Endometrial microvascular endothelial cells (primary cell): Measurements from ENCODE around the gene GZMA. TPM values are rescaled to one million over a fixed set of nuclear protein-coding genes. Genes with fewer than 3 reads are reported as not detected.
"Not testable (repeated sequence)": the region's sequence is repeated elsewhere in the genome, so short reads cannot be mapped to it uniquely, and the experiment has no call there.

Experiments used
- in situ Hi-C: cut with HindIII; loops from 2 replicates; pipeline ENCODE4 v1.10.0; 2017; ENCODE audit warnings: low sequenced_read_pairs, low pct_unique_long_range_greater_than_20kb; ENCODE audit errors: inconsistent ontology term
- total RNA-seq: library from RNA; depleted of rRNA; stranded (reverse); fragments of >200 nt; gene quantifications from one replicate; pipeline ENCODE4 v1.2.3, GENCODE V29; 2015; ENCODE audit errors: inconsistent ontology term

GZMA gene
- total RNA-seq, 1 donor from 2014 or later, result not detected

DNA sequence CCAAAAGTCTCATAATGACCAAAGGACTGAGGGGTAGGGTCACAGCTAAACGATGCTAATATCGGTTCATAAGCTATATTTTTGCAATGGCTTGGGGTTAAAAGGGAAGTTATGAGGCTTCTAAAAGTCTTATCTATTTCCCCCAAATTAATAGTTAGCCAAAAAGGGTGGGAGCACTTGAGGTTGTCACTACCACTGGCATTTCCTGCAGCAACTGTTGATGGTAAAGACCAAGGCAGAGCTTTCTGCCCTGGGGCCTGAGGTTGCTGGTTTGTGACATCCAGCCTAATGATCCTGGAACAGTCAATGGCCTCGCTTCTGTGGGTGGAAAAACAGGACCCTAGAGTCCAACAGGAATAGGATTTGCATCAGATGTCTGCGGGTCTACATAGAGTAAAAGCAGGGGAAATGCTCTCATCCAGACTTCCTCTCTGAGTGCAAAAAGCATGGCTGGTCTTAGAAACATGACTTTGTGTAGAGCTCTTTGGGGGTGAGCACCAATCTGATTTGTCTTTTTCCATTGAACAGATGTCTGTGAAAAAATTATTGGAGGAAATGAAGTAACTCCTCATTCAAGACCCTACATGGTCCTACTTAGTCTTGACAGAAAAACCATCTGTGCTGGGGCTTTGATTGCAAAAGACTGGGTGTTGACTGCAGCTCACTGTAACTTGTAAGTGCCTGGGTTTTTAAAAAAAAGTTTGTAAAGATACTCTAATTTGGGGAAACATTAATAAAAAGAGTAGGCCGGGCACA is 2.7 kb downstream of the GZMA start:
- in situ Hi-C loops, result no loop called here

DNA sequence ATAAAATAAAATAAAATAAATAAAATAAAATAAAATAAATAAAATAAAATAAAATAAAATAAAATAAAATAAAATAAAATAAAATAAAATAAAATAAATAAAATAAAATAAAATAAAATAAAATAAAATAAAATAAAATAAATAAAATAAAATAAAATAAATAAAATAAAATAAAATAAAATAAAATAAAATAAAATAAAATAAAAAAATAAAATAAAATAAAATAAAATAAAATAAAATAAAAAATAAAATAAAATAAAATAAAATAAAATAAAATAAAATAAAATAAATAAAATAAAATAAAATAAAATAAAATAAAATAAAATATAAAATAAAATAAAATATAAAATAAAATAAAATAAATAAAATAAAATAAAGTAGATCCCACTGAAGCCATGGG is 3.5 kb downstream of the GZMA start:
- in situ Hi-C loops, result not testable (repeated sequence)

DNA sequence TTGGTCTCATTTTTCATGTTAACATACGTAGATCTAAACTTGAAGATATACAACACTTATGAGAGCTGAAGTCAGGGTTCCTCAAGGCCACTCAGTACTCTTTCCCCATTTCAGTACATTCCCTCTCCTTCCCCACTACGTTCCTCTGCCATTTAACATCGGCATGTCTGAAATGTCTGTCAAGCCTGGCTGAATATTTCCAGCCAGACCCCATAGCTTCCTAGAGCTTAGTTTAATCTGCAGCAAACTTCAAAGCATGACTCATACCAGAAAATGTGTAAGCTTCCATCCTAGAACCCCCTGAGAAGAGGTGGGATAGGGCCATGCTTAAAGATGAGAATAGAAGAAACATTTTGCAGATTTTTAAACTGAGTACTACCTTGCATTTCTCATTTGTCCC is 6.2 kb downstream of the GZMA start:
- in situ Hi-C loops, result no loop called here

DNA sequence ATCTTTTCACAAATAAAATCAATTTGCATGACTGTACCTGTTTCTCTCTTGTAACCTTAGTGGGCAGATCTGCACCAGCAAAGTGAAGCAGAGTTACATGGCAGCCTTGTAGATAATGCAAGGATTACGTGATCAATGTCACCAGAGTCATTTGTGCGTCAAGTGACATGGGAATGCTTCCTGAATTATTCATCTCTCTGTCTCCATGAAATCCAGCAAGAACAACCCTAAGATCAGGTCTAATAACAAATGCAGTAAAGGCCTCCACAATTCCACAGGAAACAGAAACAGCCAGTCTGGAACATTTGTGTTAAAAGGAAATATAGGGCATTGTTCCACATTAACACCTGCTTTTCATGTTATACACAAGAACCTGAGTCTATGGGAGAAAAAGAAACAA is 7.8 kb downstream of the GZMA start:
- in situ Hi-C loops, result no loop called here

DNA sequence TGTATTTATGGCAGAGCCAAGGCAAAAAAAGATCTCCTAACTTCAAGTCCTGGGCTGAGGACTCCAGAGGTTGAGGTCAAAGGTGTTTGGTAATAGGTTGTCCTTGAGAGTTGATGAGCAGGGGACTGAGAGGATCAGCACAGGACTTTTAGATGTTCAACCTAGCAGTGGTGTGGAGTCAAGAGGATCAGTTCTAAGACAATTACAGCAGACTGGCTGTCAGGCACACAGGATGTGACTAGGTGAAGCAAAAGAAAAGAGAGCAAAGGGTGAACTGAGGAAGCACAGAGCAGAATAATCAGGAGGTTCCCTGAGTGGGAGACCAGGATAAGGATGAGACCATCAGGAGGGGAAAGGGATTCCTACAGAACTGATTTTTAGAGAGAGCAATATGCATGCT is 10.9 kb downstream of the GZMA start:
- in situ Hi-C loops, result no loop called here

DNA sequence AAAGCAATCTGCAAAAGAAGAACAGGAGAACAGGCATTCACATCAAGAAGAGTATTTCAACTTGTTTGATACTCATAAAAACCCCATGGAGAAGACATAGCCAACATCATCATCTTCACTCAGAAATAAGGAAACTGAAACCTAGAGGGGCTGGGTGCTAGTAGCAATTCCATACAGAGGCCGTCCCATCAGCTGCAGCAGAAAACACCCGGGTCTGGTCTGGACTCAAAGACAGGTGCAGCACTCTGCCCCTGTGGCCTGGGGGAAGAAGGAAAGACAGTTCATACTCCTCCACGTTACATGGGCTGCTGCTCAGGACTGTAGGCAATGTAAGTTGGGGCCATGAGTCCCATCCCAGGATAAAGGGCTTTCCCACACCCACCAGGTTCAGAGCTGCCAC is 11.6 kb downstream of the GZMA start:
- in situ Hi-C loops, result no loop called here

DNA sequence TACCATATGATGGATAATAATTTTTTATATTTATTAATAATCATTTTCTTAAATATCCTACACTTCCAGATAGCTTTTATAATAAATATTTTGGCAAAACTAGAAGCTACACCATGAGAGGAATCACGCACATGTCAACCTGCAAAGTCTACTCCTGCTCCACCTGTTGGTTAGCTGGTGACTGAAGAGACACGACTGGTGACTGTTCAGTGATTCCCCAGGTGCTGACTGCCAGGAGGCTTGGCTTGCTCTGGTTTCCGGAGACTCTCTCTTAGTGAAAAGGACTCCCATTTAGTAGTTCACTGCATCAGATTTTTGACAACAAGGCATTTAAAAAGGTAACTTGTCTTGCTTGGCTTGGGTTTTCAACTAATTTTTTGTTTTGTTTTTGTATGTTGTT is 20.9 kb downstream of the GZMA start:
- in situ Hi-C loops, result no loop called here

DNA sequence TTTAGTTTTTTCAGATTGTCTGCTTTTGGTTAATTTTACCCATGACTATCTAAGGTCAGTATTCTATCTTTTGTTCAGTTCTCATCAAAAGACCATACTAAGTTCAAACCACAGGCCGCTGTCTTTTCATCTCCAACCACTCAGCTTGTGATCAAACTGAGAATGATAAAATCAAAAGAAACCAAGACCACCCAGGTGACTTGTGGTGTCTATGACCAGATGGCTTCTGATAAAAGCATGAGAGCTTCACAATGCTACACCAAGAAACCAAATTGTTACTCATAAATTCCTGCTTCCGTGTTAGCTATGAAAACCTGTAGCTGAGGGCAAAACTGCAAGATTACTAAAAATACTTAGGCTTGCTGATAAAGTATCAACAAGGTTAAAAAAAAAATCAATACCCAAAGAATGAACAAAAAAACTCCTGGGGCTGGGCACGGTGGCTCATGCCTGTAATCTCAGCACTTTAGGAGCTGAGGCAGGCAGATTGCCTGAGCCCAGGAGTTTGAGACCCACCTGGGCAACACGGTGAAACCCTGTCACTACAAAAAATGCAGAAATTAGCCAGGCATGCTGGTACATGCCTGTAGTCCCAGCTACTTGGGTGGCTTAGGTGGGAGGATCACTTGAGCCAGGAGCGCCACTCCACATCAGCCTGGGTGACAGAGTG is 31.7 kb downstream of the GZMA start:
- in situ Hi-C loops, result loop anchor here (25.0 kb wide), 1 partner anchor 147 kb away; the partner anchor contains the start of gene ESM1

DNA sequence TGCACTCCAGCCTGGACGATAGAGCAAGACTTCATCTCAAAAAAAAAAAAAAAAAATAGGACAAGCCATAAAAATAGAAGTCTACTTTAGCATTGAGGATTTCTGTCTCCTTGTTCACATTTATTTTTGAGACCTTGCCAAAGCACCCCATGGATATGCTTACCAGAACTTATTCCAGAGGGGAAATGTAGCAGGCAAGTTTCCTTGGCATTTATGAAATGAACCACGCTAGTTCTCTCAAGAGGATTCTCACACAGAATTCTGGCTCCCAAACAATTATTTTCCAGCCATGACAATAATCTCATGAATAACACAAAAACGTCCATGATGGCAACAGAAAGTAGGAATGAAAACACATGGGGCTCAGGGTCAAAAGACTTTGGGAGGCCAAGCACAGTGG is 34.1 kb downstream of the GZMA start:
- in situ Hi-C loops, result loop anchor here (25.0 kb wide), 1 partner anchor 149 kb away; the partner anchor contains the start of gene ESM1

DNA sequence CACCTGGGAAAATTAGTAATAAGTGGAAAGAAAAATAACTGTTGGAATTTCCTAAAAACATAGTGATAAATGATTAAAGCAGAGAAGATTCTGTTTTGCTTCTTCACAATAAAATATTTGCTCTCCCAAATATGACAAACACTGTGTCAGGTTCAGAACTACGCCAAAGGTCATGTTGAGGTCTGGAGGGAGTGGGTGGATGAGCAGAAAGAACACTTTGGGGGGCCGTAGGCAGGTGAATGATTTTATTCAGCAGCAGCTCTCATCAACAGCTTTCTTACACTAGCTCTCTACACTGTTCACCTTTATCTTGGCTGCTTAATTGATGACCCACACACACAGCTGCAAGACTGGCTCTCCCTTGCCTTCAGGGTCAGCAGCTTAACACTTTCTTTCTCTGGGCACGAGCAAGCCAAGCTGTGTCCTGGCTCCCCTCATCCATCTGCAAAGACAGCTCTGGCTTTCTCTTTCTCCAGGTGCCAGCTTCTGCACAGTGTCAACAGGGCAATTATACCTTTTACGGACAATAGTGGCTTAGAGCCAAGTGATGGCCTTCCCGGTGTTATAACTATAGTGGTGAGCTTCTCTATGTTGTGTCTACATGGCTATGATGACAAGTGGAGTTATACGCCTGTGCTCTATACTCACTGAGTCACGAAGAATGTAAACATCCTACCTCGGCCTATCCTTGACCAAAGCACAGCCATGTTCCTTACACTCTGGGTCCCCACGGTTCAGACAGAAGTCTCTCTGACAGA is 38.6 kb downstream of the GZMA start:
- in situ Hi-C loops, result loop anchor here (25.0 kb wide), 1 partner anchor 154 kb away; the partner anchor contains the start of gene ESM1

DNA sequence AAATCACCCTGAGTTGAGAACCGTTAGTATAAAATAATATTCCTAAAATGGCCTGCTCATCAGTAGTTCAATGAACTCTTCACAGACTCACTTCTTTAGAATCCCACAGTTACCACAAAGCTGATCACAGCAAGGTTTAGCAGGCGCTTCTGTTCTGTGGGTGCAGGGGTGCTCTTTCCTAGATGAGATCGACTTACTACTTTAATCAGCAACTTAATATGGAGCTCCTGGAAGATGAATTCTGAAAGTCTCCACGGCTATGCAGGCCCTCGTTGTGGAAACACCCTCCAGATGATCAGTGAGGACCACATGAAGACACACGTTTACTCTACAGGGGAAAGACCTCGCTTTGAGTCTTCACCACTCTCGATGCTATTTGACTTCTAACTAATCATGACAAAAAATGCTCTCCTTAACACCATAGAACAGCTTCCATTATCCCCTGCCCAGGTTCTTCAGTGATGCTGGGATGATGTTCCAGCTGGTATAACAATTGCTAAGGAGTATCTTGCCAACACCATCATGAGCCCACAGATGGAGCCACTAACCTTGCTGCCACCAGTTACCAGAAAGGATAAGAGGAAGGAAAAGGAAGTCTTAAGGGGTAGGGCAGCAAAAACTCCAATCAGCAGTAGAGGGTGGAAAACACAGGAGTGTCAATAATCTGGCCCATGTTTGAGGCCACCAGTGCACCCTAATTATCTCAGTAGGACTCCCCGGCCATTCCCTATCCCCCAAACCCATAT is 39.7 kb downstream of the GZMA start:
- in situ Hi-C loops, result loop anchor here (25.0 kb wide), 1 partner anchor 155 kb away; the partner anchor contains the start of gene ESM1

DNA sequence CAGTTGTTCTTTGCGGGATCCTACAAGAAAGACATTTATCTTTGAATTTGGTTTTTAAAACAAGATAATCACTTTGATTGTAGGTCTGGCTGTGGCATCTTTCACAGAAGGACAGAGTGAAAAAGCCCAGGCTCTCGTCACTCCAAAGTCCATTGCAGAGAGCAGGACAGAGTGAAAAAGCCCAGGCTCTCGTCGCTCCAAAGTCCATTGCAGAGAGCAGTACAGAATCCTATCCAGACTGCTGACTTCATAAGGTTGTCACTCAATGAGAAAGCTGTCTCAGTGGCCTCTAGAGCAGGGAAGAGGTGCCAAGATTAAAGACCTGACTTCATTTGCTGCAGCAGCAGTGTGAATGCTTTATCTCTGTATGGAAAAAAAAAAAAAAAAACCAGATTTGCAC is 41.2 kb downstream of the GZMA start:
- in situ Hi-C loops, result loop anchor here (25.0 kb wide), 1 partner anchor 156 kb away; the partner anchor contains the start of gene ESM1

DNA sequence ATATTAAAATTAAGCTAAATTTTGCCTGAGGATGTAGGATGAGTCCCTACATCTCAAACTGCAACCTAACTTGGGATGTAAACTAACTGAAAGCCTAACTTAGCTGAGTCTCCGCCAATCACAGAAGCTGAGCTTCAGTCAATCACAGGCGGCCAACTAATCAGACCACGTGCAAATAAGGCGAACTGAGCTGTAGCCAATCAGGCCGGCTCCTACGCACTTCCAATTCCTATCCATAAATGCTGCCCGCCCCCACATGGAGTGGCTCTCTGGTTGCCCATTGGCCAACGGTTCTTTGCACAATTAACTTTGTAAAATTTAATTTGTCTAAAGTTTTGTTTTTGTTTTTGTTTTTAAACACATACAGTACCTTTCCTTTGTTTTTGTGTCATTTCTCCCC is 43.6 kb downstream of the GZMA start:
- in situ Hi-C loops, result loop anchor here (25.0 kb wide), 1 partner anchor 159 kb away; the partner anchor contains the start of gene ESM1

DNA sequence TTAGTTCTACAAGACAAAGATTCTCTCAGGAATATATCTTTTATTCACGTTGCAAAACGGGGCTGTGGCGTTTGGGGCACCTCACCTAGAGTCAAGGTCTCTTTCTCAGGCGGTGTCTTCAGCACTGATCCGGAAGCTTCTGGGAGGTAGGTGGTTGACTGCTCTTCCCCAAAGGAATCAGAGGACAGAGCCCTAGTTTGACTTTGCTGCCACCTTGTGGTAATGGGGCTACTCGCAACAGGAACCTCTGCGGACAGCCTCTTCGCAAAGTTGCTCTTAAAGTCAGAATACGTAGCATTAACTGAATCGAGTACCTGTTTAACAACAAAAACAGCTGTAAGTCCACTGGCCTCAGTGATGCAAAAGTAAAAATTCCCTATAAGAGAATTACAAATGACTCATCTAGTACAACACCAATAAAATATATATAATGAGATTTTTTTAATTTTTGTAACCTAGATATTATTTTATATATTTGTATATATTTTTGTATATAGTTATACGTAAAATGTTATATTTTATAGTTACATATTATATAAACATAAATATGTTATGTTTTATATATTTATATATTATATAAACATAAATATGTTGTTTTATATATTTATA is 44.2 kb downstream of the GZMA start:
- in situ Hi-C loops, result loop anchor here (25.0 kb wide), 1 partner anchor 159 kb away; the partner anchor contains the start of gene ESM1

DNA sequence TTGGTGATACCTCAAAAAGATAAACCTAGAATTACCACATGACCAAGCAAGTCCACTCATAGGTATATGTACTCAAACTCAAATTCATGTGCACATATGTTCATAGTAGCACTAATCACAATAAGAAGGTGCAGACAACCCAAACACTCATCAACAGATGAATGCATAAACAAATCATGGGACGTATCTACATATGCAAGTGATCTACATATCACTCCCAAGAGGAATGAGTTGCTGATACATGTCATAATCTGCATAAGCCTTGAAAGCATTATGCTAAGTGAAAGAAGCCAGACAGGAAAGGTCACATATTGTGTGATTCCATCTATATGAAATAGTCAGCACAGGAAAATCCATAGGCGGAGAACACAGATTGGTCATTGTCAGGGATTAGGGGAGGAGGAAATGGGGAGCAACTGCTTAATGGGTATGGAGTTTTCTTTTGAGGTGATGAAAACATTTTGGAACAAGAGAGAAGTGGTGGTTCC is 46.9 kb downstream of the GZMA start:
- in situ Hi-C loops, result loop anchor here (25.0 kb wide), 1 partner anchor 162 kb away; the partner anchor contains the start of gene ESM1

DNA sequence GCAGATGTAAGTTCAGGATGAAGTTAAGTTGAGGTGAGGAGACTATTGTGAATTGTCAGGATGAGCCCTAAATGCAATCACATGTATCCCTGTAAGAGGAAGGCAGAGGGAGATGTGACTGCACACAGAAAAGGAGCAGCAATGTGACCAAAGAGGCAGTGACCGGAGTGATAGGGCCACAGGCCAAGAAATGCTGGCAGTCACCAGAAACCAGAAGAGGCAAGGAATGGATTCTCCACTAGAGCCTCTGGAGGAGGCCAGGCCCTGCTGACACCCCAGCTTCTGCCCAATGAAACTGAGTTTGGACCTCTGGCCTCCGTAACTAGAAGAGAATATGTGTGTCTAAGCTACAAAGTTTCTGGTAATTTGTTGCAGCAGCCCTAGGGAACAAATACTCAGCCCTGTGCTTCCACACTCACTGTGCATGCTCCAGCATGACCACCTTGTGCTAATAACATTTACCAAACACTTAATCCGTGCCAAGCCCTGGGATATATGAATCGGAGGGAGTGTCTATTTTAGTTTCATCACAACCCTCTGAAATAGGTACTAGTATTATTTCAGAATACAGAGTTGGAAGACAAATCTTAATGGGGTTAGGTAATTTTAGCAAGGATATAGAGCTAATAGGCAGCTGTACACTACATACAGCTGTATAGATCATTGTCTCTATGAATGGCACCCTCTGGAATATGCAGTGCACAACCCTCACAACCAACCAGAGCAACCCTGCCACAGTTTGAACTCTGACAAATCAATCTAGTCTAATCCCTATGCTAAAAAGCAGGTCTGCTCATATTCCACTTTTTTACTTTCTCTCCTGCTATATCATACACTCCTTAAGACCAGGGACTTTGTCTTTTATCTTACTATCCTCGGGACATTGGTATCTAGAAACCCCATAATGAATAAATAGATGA is 49.7 kb downstream of the GZMA start:
- in situ Hi-C loops, result no loop called here

DNA sequence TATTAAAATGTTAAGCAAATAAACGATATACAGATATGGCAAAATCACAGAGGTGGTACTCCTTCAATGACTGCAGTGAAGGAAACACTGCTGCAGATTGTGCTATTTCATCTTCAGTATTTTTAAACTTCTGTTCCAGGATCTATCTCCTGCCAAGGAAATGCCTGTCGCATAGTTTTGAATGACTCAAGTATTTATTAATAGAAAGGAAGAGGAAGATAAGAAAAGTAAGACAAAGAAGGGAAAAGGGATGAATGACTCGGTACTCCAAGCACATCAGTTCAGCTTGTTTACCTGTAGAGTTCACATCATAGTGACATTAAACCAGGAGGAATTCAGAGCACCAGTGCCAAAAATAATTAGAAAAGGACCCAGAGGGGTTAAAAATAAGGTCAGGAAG is 52.4 kb downstream of the GZMA start:
- in situ Hi-C loops, result no loop called here
